Endothelial cell of umbilical vein (primary cell): ENCODE results near the gene MC3R. TPM values are rescaled to one million over a fixed set of nuclear protein-coding genes. Genes with fewer than 3 reads are reported as not detected.

Experiments used
- BruUV-seq: library from RNA; stranded (reverse); fragments of 400-500 nt; replicated peaks from 2 replicates; lab custom pipeline; 2021; lab: Mats Ljungman, UMichigan
- CTCF ChIA-PET: fragments of 300-600, 350-600 bp; sonication (Branson Sonifier 250); formaldehyde crosslinking; loops from one replicate; lab custom pipeline; 2021; ENCODE audit warnings: antibody characterized with exemption, inconsistent platforms; lab: Charles Lee
- POLR2A ChIA-PET: fragments of 300-600, 350-600 bp; sonication (Branson Sonifier 250); formaldehyde crosslinking; loops from one replicate; lab custom pipeline; 2021; ENCODE audit warnings: antibody characterized with exemption, inconsistent platforms; lab: Charles Lee
- DNase-seq: peaks from one replicate; pipeline ENCODE4 v3.0.0-alpha.2; 2011; ENCODE audit warnings: low read depth, low spot score
- FAIRE-seq: peaks from 2 replicates; lab custom pipeline; 2011; peaks lifted over from hg19 to GRCh38; lab: Jason Lieb, UNC
- H2AFZ ChIP-seq: 2 replicates; pipeline ENCODE4 v1.6.0; 2012; ENCODE audit warnings: low read depth, low read length, control low read depth, inconsistent platforms
- H3K27ac ChIP-seq: 2 replicates; pipeline ENCODE4 v1.5.1; 2011; ENCODE audit warnings: low read depth, mild to moderate bottlenecking, control low read depth, low read length, moderate library complexity; ENCODE audit not compliant: insufficient read depth
- H3K27me3 ChIP-seq, 2 experiments: 2 replicates each; pipeline versions ENCODE4 v1.6.0 to v1.6.1; 2011; ENCODE audit warnings: low read length in 2 of 2, mixed read lengths in 1 of 2; ENCODE audit not compliant: control insufficient read depth in 2 of 2, insufficient read depth in 2 of 2
- H3K36me3 ChIP-seq, 2 experiments: 2 replicates in 1 of 2; 3 replicates in 1 of 2; pipeline ENCODE4 v1.5.1; 2011; ENCODE audit warnings: low read length in 2 of 2, mild to moderate bottlenecking in 1 of 2, moderate library complexity in 1 of 2; ENCODE audit not compliant: control insufficient read depth in 2 of 2, insufficient read depth in 2 of 2; ENCODE audit errors: extremely low read depth in 1 of 2
- H3K4me1 ChIP-seq: 3 replicates; pipeline ENCODE4 v1.5.1; 2011; ENCODE audit warnings: mild to moderate bottlenecking, low read length; ENCODE audit not compliant: control insufficient read depth, insufficient read depth; ENCODE audit errors: extremely low read depth
- H3K4me2 ChIP-seq: 2 replicates; pipeline ENCODE4 v1.6.1; 2011; ENCODE audit warnings: low read length, control low read depth, mixed read lengths; ENCODE audit not compliant: insufficient read depth
- H3K4me3 ChIP-seq, 3 experiments: fragments of 200-600 bp in 1 of 3; sonication (generic), shearing (Covaris generic) in 1 of 3; replicated peaks in 1 of 3; 2 replicates each; pipeline ENCODE4 v1.5.1; 2011 to 2016; ENCODE audit warnings: control low read depth in 3 of 3, low read length in 3 of 3, mild to moderate bottlenecking in 2 of 3, inconsistent platforms in 1 of 3, low read depth in 1 of 3, moderate library complexity in 1 of 3; ENCODE audit not compliant: insufficient read depth in 1 of 3
- H3K79me2 ChIP-seq: 2 replicates; pipeline ENCODE4 v1.6.0; 2012; ENCODE audit warnings: low read length, inconsistent platforms; ENCODE audit not compliant: control insufficient read depth, insufficient read depth
- H3K9ac ChIP-seq: replicated peaks from 2 replicates; pipeline ENCODE3; 2011; ENCODE audit warnings: low read length, control low read depth; ENCODE audit not compliant: insufficient read depth; ENCODE audit errors: extremely low read depth
- H3K9me1 ChIP-seq: replicated peaks from 3 replicates; pipeline ENCODE4 v1.6.0; 2011; ENCODE audit warnings: mild to moderate bottlenecking, low read length; ENCODE audit not compliant: control insufficient read depth, insufficient read depth; ENCODE audit errors: extremely low read depth
- H3K9me3 ChIP-seq: replicated peaks from 2 replicates; pipeline ENCODE4 v1.5.1; 2012; ENCODE audit warnings: low read length, inconsistent platforms; ENCODE audit not compliant: control insufficient read depth, insufficient read depth
- H4K20me1 ChIP-seq: replicated peaks from 2 replicates; pipeline ENCODE3; 2011; ENCODE audit warnings: mild to moderate bottlenecking, low read length; ENCODE audit not compliant: control insufficient read depth, insufficient read depth; ENCODE audit errors: extremely low read depth
- CTCF ChIP-seq, 2 donors: IDR thresholded peaks; 1 replicate in 1 of 2; 2 replicates in 1 of 2; pipeline ENCODE4 v1.5.1; 2011; ENCODE audit warnings: low read length in 2 of 2, mild to moderate bottlenecking in 2 of 2, moderate library complexity in 2 of 2, control low read depth in 1 of 2, inconsistent platforms in 1 of 2, low read depth in 1 of 2; ENCODE audit not compliant: insufficient read depth in 1 of 2; ENCODE audit errors: extremely low read depth in 1 of 2
- EZH2 ChIP-seq: IDR thresholded peaks from 2 replicates; pipeline ENCODE4 v1.6.1; 2012; ENCODE audit warnings: borderline replicate concordance, low read depth, mild to moderate bottlenecking, moderate library complexity, low read length, inconsistent platforms; ENCODE audit not compliant: severe bottlenecking
- FOS ChIP-seq: IDR thresholded peaks from 2 replicates; pipeline ENCODE4 v1.6.1; 2011; ENCODE audit warnings: mild to moderate bottlenecking, low read length, moderate library complexity, borderline replicate concordance; ENCODE audit not compliant: insufficient read depth
- GATA2 ChIP-seq: IDR thresholded peaks from 2 replicates; pipeline ENCODE4 v1.7.0; 2011; ENCODE audit warnings: low read depth, mild to moderate bottlenecking, moderate library complexity, mixed read lengths, low read length; ENCODE audit not compliant: insufficient read length, insufficient read depth
- JUN ChIP-seq: IDR thresholded peaks from 2 replicates; pipeline ENCODE4 v1.6.1; 2011; ENCODE audit warnings: borderline replicate concordance, low read depth; ENCODE audit not compliant: insufficient read length, insufficient read depth
- MAX ChIP-seq: IDR thresholded peaks from 2 replicates; pipeline ENCODE4 v1.6.1; 2011; ENCODE audit not compliant: insufficient read depth, insufficient read length
- MYC ChIP-seq: IDR thresholded peaks from one replicate; pipeline ENCODE4 v1.6.1; 2011; ENCODE audit warnings: mild to moderate bottlenecking, low read depth, low read length
- POLR2A ChIP-seq: IDR thresholded peaks from 2 replicates; pipeline ENCODE4 v1.6.1; 2012; ENCODE audit warnings: low read depth, mild to moderate bottlenecking, control low read depth, low read length
- dilution Hi-C: fragments of 300-500 bp; cut with MboI; formaldehyde crosslinking; loops from one replicate; pipeline ENCODE4 v1.15.0; 2019; ENCODE audit warnings: low sequenced_read_pairs; ENCODE audit not compliant: extremely low pct_ligation_motif_present
- intact Hi-C: fragments of 100-400 bp; cut with micrococcal nuclease; formaldehyde crosslinking; loops from one replicate; pipeline ENCODE4 v1.10.0; 2022
- polyA plus RNA-seq, 4 experiments: library from polyadenylated mRNA; depleted of rRNA in 3 of 4; stranded (reverse) in 3 of 4; unstranded in 1 of 4; fragments of >200 nt; gene quantifications; 2 replicates each; pipeline versions ENCODE4 v1.2.1 to v1.2.3, GENCODE V29; 2011 to 2012; ENCODE audit warnings: missing spikeins in 1 of 4
- total RNA-seq: library from RNA; stranded (reverse); gene quantifications from 2 replicates; pipeline ENCODE4 v1.2.3, GENCODE V29; 2021

MC3R gene
- total and polyA plus RNA-seq, 2 donors (not counting 3 experiments of a cell fraction or from before 2014, with no cell fraction given) = not detected

GRCh38 chr20:56213321-56213720 lies 35.2 kb upstream of the MC3R start:
- peaks cover 3% of the 10 kb centered on the region for H3K9me3 ChIP-seq
- intact Hi-C loops = no loop called here
- no peaks in the 10 kb centered on the region for H3K4me1 ChIP-seq
- H2AFZ ChIP-seq = no peak overlapping the region
- H3K4me3 ChIP-seq = no peak overlapping the region
- dilution Hi-C loops = no loop called here
- ChIA-PET CTCF (no interaction called here), POLR2A (no interaction called here)
- no peaks in the 10 kb centered on the region for H3K27me3 ChIP-seq
- H3K4me2 ChIP-seq = no peak overlapping the region
- H4K20me1 ChIP-seq = no peaks in the 10 kb centered on the region
- no peak overlapping the region for H3K9ac ChIP-seq
- H3K27ac ChIP-seq = no peak overlapping the region
- BruUV-seq = no TSS peak
- H3K36me3 ChIP-seq = no peaks in the 10 kb centered on the region
- no peaks in the 10 kb centered on the region for H3K9me1 ChIP-seq
- FAIRE-seq (no peak), DNase-seq (no peak)
- TF ChIP-seq FOS (no peak), GATA2 (no peak), MAX (no peak), POLR2A (no peak), MYC (no peak), JUN (no peak)
- no peaks in the 10 kb centered on the region for H3K79me2 ChIP-seq

GRCh38 chr20:56215115-56215514 lies 33.4 kb upstream of the MC3R start:
- BruUV-seq = no TSS peak
- intact Hi-C loops = no loop called here
- DNase-seq (no peak), FAIRE-seq (no peak)
- ChIA-PET CTCF (no interaction called here), POLR2A (no interaction called here)
- peaks cover 2% of the 10 kb centered on the region for H3K9me3 ChIP-seq
- no peak overlapping the region for H3K9ac ChIP-seq
- H3K4me1 ChIP-seq = no peaks in the 10 kb centered on the region
- H2AFZ ChIP-seq = no peak overlapping the region
- no peaks in the 10 kb centered on the region for H3K36me3 ChIP-seq
- H3K4me2 ChIP-seq = no peak overlapping the region
- dilution Hi-C loops = no loop called here
- no peaks in the 10 kb centered on the region for H3K27me3 ChIP-seq
- no peak overlapping the region for H3K4me3 ChIP-seq
- no peak overlapping the region for H3K27ac ChIP-seq
- H3K9me1 ChIP-seq = no peaks in the 10 kb centered on the region
- TF ChIP-seq JUN (no peak), CTCF (IDR thresholded peaks at IDR 0.05; ENCODE audit: extremely low read depth in 1 of 2, insufficient read depth in 1 of 2, low read depth in 1 of 2, low read length in 2 of 2) (no peak), GATA2 (no peak), MYC (no peak), EZH2 (no peak)
- no peaks in the 10 kb centered on the region for H3K79me2 ChIP-seq
- H4K20me1 ChIP-seq = no peaks in the 10 kb centered on the region
